Measurements from ENCODE around the gene RASIP1.
A peak's percentile ranks its signal among the peaks of the same experiment; 100 is the strongest.
"Not testable (repeated sequence)": the region's sequence is repeated elsewhere in the genome, so short reads cannot be mapped to it uniquely, and the experiment has no call there.

RASIP1 gene

GRCh38 chr19:48705431-48705830, 35.0 kb downstream of the RASIP1 start:
- DNase-seq = no peak

GRCh38 chr19:48703316-48703715, 37.1 kb downstream of the RASIP1 start:
- DNase-seq = no peak

GRCh38 chr19:48702701-48703100, 37.7 kb downstream of the RASIP1 start:
- no peak for DNase-seq

GRCh38 chr19:48698046-48698445, 42.4 kb downstream of the RASIP1 start:
- peak; percentile 77 for DNase-seq

- no peak for DNase-seq
Observed at GRCh38 chr19:48696353-48697010, 43.9 kb downstream of the RASIP1 start.

GRCh38 chr19:48695743-48696352, 44.6 kb downstream of the RASIP1 start, which contains the start of gene FUT2:
Gene FUT2 (plus strand): TSS chr19:48695971. CDS start chr19:48702957, 6,986 bp downstream.
- no peak for DNase-seq

GRCh38 chr19:48693629-48694028, 46.8 kb downstream of the RASIP1 start:
- not testable (repeated sequence) for DNase-seq

- DNase-seq = no peak
Observed at GRCh38 chr19:48689449-48689848, 51.0 kb downstream of the RASIP1 start.

- DNase-seq = no peak
Observed at GRCh38 chr19:48687776-48688175, 52.6 kb downstream of the RASIP1 start.

GRCh38 chr19:48686637-48687036, 53.8 kb downstream of the RASIP1 start:
- not testable (repeated sequence) for DNase-seq

GRCh38 chr19:48686088-48686487, 54.3 kb downstream of the RASIP1 start:
- no peak for DNase-seq

- no peak for DNase-seq
Observed at GRCh38 chr19:48685583-48685982, 54.8 kb downstream of the RASIP1 start.

- no peak for DNase-seq
Observed at GRCh38 chr19:48683349-48683748, 57.1 kb downstream of the RASIP1 start.

- DNase-seq = peak; percentile 43
Observed at GRCh38 chr19:48681127-48681470, 59.3 kb downstream of the RASIP1 start.

- DNase-seq = no peak
Observed at GRCh38 chr19:48680436-48681126, 59.8 kb downstream of the RASIP1 start.

- DNase-seq = not testable (repeated sequence)
Observed at GRCh38 chr19:48680006-48680405, 60.4 kb downstream of the RASIP1 start.

- no peak for DNase-seq
Observed at GRCh38 chr19:48678201-48678600, 62.2 kb downstream of the RASIP1 start.

GRCh38 chr19:48676887-48677286, 63.5 kb downstream of the RASIP1 start:
- DNase-seq = no peak

GRCh38 chr19:48676487-48676886, 63.9 kb downstream of the RASIP1 start:
- DNase-seq = no peak

- DNase-seq = peak; percentile 68
Observed at GRCh38 chr19:48674921-48675824, 65.2 kb downstream of the RASIP1 start.

GRCh38 chr19:48674216-48674809, 66.1 kb downstream of the RASIP1 start:
- DNase-seq = no peak

- DNase-seq = no peak
Observed at GRCh38 chr19:48673436-48674100, 66.8 kb downstream of the RASIP1 start.
